ENCODE results near the gene EDDM3A. TPM values are rescaled to one million over a fixed set of nuclear protein-coding genes. Genes with fewer than 3 reads are reported as not detected.

The EDDM3A gene
- total and polyA plus RNA-seq, 2 of the 13 experiments (the other 11 are each of a cell fraction or from before 2014, with no cell fraction given) = not detected

DNA sequence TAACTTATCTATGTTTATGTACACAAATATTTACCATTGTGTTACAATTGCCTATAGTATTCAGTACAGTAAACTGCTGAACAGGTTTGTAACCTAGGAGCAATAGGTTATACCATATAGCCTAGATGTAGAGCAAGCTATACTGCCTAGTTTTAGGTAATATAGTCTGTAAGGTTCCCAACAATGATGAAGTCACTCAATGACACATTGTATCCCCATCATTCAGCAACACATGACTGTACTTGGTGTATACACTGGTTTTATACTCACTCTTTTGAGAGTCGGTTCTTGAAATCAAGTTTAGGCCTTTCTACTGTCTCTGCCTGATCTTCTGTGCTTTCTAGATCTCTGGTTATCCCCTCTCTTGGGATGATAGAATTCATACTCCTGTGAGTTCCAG is 51.5 kb downstream of the EDDM3A start:
- Histone ChIP-seq H4K20me1 (ENCODE audit: insufficient read depth, low read length) (no peaks in the 10 kb centered on the region), H3K27ac (ENCODE audit: extremely low read length, insufficient read depth, low read length) (no peak overlapping the region), H3K4me1 (ENCODE audit: insufficient read depth, low read length) (peaks cover 15% of the 10 kb centered on the region), H3K79me2 (ENCODE audit: insufficient read depth, low read length) (no peaks in the 10 kb centered on the region), H3K27me3 (ENCODE audit: control insufficient read depth in 1 of 2, insufficient read depth in 2 of 2, low read length in 2 of 2) (peaks cover 2 to 9% of the 10 kb centered on the region in 2 experiments; a peak in 3 of 5 replicates), H3K4me2 (ENCODE audit: low read depth, low read length) (no peak overlapping the region), H3K9ac (ENCODE audit: insufficient read depth, low read depth, low read length) (no peak overlapping the region), H3K9me3 (ENCODE audit: low read length) (no peaks in the 10 kb centered on the region), H3K36me3 (replicated peaks in 1 of 2; ENCODE audit: control insufficient read depth in 1 of 2, insufficient read depth in 2 of 2, low read length in 2 of 2) (no peaks in the 10 kb centered on the region), H2AFZ (ENCODE audit: low read length) (no peak overlapping the region), H3K4me3 (replicated peaks in 1 of 3; ENCODE audit: insufficient read depth in 1 of 3, low read depth in 2 of 3, low read length in 3 of 3) (no peak overlapping the region)
- DNase-seq (ENCODE audit: low spot score) (no peak), FAIRE-seq (no peak), ATAC-seq (no peak)
- in situ Hi-C loops (cut with HindIII; ENCODE audit: extremely low pct_ligation_motif_present, low pct_unique_long_range_greater_than_20kb) (no loop called here), intact Hi-C loops (cut with micrococcal nuclease; ENCODE audit: unreplicated experiment) (no loop called here)
- BruUV-seq (replicated peaks) = no TSS peak
- 33% methylated on average over 1 of the region's 1 CpG for WGBS (ENCODE audit: low lambda C conversion rate)
- ChIA-PET POLR2A (no interaction called here), CTCF (ENCODE audit: low intra/inter-chr PET ratio, low total read pairs) (no interaction called here)
- TF ChIP-seq HOXA9 (CRISPR knock-in tag; IDR thresholded peaks at IDR 0.05; ENCODE audit: borderline replicate concordance) (no peak), SMARCE1 (IDR thresholded peaks at IDR 0.05; ENCODE audit: borderline replicate concordance) (no peak), MTF2 (CRISPR knock-in tag; IDR thresholded peaks at IDR 0.05; ENCODE audit: borderline replicate concordance) (no peak), ZBTB3 (CRISPR knock-in tag; IDR thresholded peaks at IDR 0.05; ENCODE audit: borderline replicate concordance, low read depth) (no peak), MBNL3 (CRISPR knock-in tag; conservative IDR thresholded peaks at IDR 0.05) (no peak), TRIM24 (CRISPR knock-in tag; IDR thresholded peaks at IDR 0.05) (no peak)

Other genes with a start within 250 kb of the EDDM3A start
- not detected in 2 replicates for gene RNASE10, start 240.3 kb upstream of the EDDM3A start, total RNA-seq (2016; rRNA removed; fragmentation: Illumina TruSeq; extraction: Trizol)
- gene RNASE10, start 240.3 kb upstream of the EDDM3A start, polyA plus RNA-seq (2011; rRNA removed) = not detected in 2 replicates
- gene RNASE9, start 184.8 kb upstream of the EDDM3A start, total RNA-seq (2016; rRNA removed; fragmentation: Illumina TruSeq; extraction: Trizol) = not detected in 2 replicates
- not detected in 2 replicates for gene RNASE9, start 184.8 kb upstream of the EDDM3A start, polyA plus RNA-seq (2011; rRNA removed)
- gene RNASE11, start 157.9 kb upstream of the EDDM3A start, total RNA-seq (2016; rRNA removed; fragmentation: Illumina TruSeq; extraction: Trizol) = not detected in 2 replicates
- not detected in 2 replicates for gene RNASE11, start 157.9 kb upstream of the EDDM3A start, polyA plus RNA-seq (2011; rRNA removed)
- not detected in 2 replicates for gene RNASE12, start 154.5 kb upstream of the EDDM3A start, total RNA-seq (2016; rRNA removed; fragmentation: Illumina TruSeq; extraction: Trizol)
- not detected in 2 replicates for gene RNASE12, start 154.5 kb upstream of the EDDM3A start, polyA plus RNA-seq (2011; rRNA removed)
- gene OR6S1, start 104.2 kb upstream of the EDDM3A start, total RNA-seq (2016; rRNA removed; fragmentation: Illumina TruSeq; extraction: Trizol) = not detected in 2 replicates
- 0.09 TPM in 1 of 2 replicates, not detected in the other for gene OR6S1, start 104.2 kb upstream of the EDDM3A start, polyA plus RNA-seq (2011; rRNA removed)
- 72.6 and 109 TPM in 2 replicates for gene RNASE4, start 61.3 kb upstream of the EDDM3A start, total RNA-seq (2016; rRNA removed; fragmentation: Illumina TruSeq; extraction: Trizol)
- 983 and 1,053 TPM in 2 replicates for gene RNASE4, start 61.3 kb upstream of the EDDM3A start, polyA plus RNA-seq (2011; rRNA removed)
- gene ANG, start 57.1 kb upstream of the EDDM3A start, total RNA-seq (2016; rRNA removed; fragmentation: Illumina TruSeq; extraction: Trizol) = 50.4 and 83.6 TPM in 2 replicates
- gene ANG, start 57.1 kb upstream of the EDDM3A start, polyA plus RNA-seq (2011; rRNA removed) = 401 and 507 TPM in 2 replicates
- gene EDDM3B, start 22.5 kb downstream of the EDDM3A start, total RNA-seq (2016; rRNA removed; fragmentation: Illumina TruSeq; extraction: Trizol) = not detected in 2 replicates
- gene EDDM3B, start 22.5 kb downstream of the EDDM3A start, polyA plus RNA-seq (2011; rRNA removed) = not detected in 2 replicates
- gene RNASE6, start 35.4 kb downstream of the EDDM3A start, total RNA-seq (2016; rRNA removed; fragmentation: Illumina TruSeq; extraction: Trizol) = not detected in 2 replicates
- gene RNASE6, start 35.4 kb downstream of the EDDM3A start, polyA plus RNA-seq (2011; rRNA removed) = not detected in 2 replicates
- not detected in 2 replicates for gene RNASE1, start 57.0 kb downstream of the EDDM3A start, total RNA-seq (2016; rRNA removed; fragmentation: Illumina TruSeq; extraction: Trizol)
- not detected in 2 replicates for gene RNASE1, start 57.0 kb downstream of the EDDM3A start, polyA plus RNA-seq (2011; rRNA removed)
- not detected in 2 replicates for gene RNASE3, start 145.5 kb downstream of the EDDM3A start, total RNA-seq (2016; rRNA removed; fragmentation: Illumina TruSeq; extraction: Trizol)
- not detected in 2 replicates for gene RNASE3, start 145.5 kb downstream of the EDDM3A start, polyA plus RNA-seq (2011; rRNA removed)
- 0.69 TPM in 2 replicates for gene RNASE2, start 209.6 kb downstream of the EDDM3A start, total RNA-seq (2016; rRNA removed; fragmentation: Illumina TruSeq; extraction: Trizol)
- gene RNASE2, start 209.6 kb downstream of the EDDM3A start, polyA plus RNA-seq (2011; rRNA removed) = not detected in 2 replicates
- 46.9 and 122 TPM in 2 replicates for gene METTL17, start 244.1 kb downstream of the EDDM3A start, total RNA-seq (2016; rRNA removed; fragmentation: Illumina TruSeq; extraction: Trizol)
- 181 and 199 TPM in 2 replicates for gene METTL17, start 244.1 kb downstream of the EDDM3A start, polyA plus RNA-seq (2011; rRNA removed)